ENCODE data around the gene ZNF570. TPM values are rescaled to one million over a fixed set of nuclear protein-coding genes. Genes with fewer than 3 reads are reported as not detected.

Gene ZNF570
- 8.3 and 9.0 TPM in 2 replicates for polyA plus RNA-seq

DNA sequence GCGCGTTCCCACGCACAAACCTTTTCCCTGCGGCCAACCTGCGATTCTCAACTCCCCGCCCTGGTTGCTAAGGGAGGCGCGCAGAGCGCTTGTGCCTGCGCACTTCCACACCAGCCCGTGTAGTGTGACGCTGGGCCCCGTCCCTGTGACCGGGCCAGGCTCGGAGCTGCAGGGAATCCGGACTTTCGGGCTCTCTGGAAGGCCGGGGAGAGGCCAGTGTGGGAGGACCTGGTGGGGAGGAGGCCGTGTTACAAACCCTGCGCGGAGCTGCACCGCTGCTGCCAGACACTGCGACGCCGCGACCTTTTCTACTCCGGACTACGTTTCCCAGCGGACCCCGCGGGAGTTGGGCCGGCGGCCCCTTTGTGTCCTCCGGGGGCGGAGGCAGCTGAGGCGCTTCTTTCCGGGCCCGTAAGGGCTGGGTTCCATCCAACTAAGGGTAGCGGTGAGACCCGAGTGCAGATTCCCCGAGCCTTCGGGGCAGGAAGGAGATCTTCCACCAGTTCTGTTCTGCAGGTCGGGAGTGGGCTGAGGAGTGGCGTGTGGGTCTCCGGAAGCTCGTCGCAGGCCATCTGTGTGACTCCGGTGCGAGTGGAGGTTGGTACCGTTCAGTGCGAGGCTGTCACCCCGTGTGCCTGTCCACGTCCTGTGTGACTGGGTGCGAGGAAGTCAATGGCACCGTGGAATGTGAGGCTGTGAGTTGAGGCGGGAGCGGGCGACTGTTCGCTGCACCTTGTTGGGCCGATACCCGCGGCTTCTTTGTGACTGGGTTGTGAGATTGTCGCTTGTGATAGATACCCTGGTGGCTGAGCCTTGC, at the start of gene ZNF570:
Gene ZNF570, plus strand, starts transcription at position 396 of the 817 bp plus-strand sequence. CDS start 999 bp downstream, outside the sequence.

DNA sequence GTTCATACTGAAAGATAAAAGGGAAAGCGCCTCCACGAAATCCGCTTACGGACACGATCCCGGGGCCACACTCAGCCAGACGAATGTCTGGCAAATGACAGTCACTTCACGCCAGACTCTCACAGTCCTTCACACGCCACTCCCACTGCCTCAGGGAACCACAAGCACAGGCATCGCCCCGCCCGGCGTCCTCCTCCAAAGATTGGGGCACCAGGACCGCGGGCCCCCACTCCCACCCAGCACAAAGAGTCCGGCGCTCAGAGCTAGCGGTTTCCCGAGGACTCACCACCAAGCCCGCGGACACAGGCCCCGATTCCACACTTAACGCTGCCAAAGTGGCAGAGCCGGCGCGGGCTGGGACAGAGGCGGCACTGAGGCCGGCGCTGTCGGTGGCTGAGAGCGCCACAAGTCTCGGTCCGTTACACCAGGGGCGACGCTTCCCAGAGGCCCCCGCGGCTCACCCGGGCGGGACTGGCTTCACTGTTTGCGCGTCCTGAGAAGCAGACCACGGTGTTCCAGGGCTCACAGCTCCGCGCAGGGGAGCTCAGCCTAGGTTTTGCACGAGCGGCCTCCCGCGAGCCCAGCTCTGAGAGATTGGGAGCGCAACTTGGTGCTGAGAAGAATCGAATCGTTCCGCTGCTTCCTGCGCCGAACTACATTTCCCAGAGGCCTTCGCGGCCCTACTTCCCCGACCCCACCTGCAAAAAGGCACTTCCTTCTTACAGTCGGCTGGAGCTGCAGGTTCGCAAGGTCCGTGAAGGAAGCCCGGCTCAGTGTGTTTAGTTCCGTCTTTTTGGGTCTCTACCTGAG, 2.2 kb upstream of the ZNF570 start, which contains the start of gene ZNF569:
Gene ZNF569, minus strand, starts transcription at position 647 of the 810 bp plus-strand sequence. CDS start 22,523 bp downstream, outside the sequence.

DNA sequence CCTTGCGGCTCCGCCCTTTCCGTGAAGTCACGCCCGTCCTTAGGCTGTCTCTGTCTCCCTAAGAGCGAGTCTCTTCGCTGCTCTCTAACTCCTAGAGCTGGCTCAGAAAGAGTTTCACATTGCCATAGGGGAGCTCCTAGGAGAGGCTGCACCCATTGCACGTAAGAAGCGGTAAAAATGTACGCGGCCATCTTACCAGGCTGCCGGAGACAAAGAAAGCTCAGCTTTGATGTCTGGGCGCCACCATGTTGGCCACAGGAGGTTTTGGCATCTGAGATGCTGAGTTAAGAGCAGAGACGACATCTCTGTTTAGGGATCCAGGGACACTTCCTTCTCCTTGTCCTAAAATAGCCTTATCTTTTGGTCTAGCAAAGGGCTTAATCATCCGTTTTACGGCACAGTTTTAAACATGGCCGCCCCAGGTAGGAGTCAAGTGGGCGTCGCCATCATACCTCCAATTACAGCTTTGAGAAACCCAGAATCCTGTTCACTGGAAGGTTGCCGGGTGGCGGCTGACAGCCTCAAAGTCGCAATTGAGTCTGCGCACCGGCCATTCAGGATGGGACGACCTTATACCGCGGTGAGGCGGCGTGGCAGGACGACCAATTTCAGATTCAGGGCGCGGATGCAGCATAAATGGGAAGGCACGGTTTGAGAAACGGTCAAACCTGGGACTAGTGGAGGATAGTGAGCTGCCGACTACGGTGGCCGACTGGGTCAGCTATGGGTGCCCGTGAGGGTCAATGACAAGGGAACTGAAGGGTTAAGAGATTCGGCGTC, 37.4 kb downstream of the ZNF570 start, which contains the start of gene ZNF793:
Gene ZNF793, plus strand, starts transcription at position 553 of the 780 bp plus-strand sequence. CDS start 16,501 bp downstream, outside the sequence.

Other genes with a start within 250 kb of the ZNF570 start
- gene ZNF527, start 98.3 kb upstream of the ZNF570 start, polyA plus RNA-seq: 2.9 and 9.7 TPM in 2 replicates
- 7.8 and 11.7 TPM in 2 replicates for gene ZNF569, start 1.9 kb upstream of the ZNF570 start, polyA plus RNA-seq
- 29.9 and 39.9 TPM in 2 replicates for gene ZNF793, start 37.6 kb downstream of the ZNF570 start, polyA plus RNA-seq
- gene ZNF571, start 125.4 kb downstream of the ZNF570 start, polyA plus RNA-seq: 5.0 and 5.7 TPM in 2 replicates
- gene ZNF540, start 125.5 kb downstream of the ZNF570 start, polyA plus RNA-seq: 37.5 and 40.2 TPM in 2 replicates
- gene ZFP30, start 186.1 kb downstream of the ZNF570 start, polyA plus RNA-seq: 1.9 and 3.9 TPM in 2 replicates

Data from Purkinje cell (primary cell).